IMR-90 (cell line): ENCODE data around the gene SNTG2. TPM values are rescaled to one million over a fixed set of nuclear protein-coding genes. Genes with fewer than 3 reads are reported as not detected.

Experiments used
- ATAC-seq: fragments of 200-7000 bp; cut with Tn5 transposase; 2 replicates; pipeline ENCODE4 v1.9.1; 2020; ENCODE audit warnings: low read depth, mild to moderate bottlenecking, moderate library complexity
- BruUV-seq: library from RNA; stranded (reverse); fragments of 400-500 nt; replicated peaks from 2 replicates; lab custom pipeline; 2021; lab: Mats Ljungman, UMichigan
- CTCF ChIA-PET: fragments of 300-600 bp; formaldehyde crosslinking; extraction: SDS; loops from one replicate; lab custom pipeline; 2021; ENCODE audit warnings: antibody characterized with exemption; lab: Yijun Ruan, JAX
- POLR2A ChIA-PET: fragments of 300-600 bp; sonication (Branson Sonifier 250); formaldehyde crosslinking; loops from one replicate; lab custom pipeline; 2022; ENCODE audit warnings: antibody characterized with exemption; ENCODE audit not compliant: unreplicated experiment; lab: Charles Lee
- DNase-seq: peaks from one replicate; pipeline ENCODE4 v3.0.0; 2013
- H2AFZ ChIP-seq: replicated peaks from 2 replicates; pipeline ENCODE3; 2013; ENCODE audit warnings: low read length, mild to moderate bottlenecking; ENCODE audit not compliant: poor library complexity
- H2AK5ac ChIP-seq: 2 replicates; pipeline ENCODE4 v1.6.1; 2013; ENCODE audit warnings: low read depth, low read length, inconsistent platforms
- H2AK9ac ChIP-seq: replicated peaks from 2 replicates; pipeline ENCODE3; 2013; ENCODE audit warnings: mild to moderate bottlenecking, low read depth, low read length, moderate library complexity; ENCODE audit not compliant: poor library complexity
- H2BK120ac ChIP-seq: 2 replicates; pipeline ENCODE4 v1.6.1; 2013; ENCODE audit warnings: low read depth, low read length, inconsistent platforms
- H2BK15ac ChIP-seq: 3 replicates; pipeline ENCODE4 v1.6.1; 2013; ENCODE audit warnings: low read depth, low read length, inconsistent platforms
- H2BK20ac ChIP-seq: 2 replicates; pipeline ENCODE4 v1.6.1; 2013; ENCODE audit warnings: low read depth, mild to moderate bottlenecking, inconsistent platforms, low read length, moderate library complexity
- H2BK5ac ChIP-seq: 2 replicates; pipeline ENCODE4 v1.6.1; 2013; ENCODE audit warnings: mild to moderate bottlenecking, low read depth, low read length, inconsistent platforms; ENCODE audit not compliant: poor library complexity, severe bottlenecking
- H3K14ac ChIP-seq: replicated peaks from 2 replicates; pipeline ENCODE4 v1.6.1; 2013; ENCODE audit warnings: low read depth, low read length, inconsistent platforms
- H3K18ac ChIP-seq: 2 replicates; pipeline ENCODE4 v1.6.1; 2013; ENCODE audit warnings: low read depth, low read length, control low read depth
- H3K23ac ChIP-seq: 2 replicates; pipeline ENCODE4 v1.6.1; 2013; ENCODE audit warnings: low read depth, low read length, inconsistent platforms
- H3K27ac ChIP-seq: 2 replicates; pipeline ENCODE4 v1.5.1; 2013; ENCODE audit warnings: mild to moderate bottlenecking, control low read depth, low read length; ENCODE audit not compliant: insufficient read depth
- H3K27me3 ChIP-seq: 2 replicates; pipeline ENCODE4 v1.6.1; 2013; ENCODE audit warnings: low read length; ENCODE audit not compliant: control insufficient read depth, insufficient read depth
- H3K36me3 ChIP-seq: 2 replicates; pipeline ENCODE4 v1.6.1; 2013; ENCODE audit warnings: low read length, mixed read lengths; ENCODE audit not compliant: control insufficient read depth, insufficient read depth
- H3K4ac ChIP-seq: 2 replicates; pipeline ENCODE4 v1.6.1; 2013; ENCODE audit warnings: low read depth, low read length, inconsistent platforms
- H3K4me1 ChIP-seq: 2 replicates; pipeline ENCODE4 v1.6.1; 2013; ENCODE audit warnings: low read length, mixed read lengths; ENCODE audit not compliant: control insufficient read depth, insufficient read depth
- H3K4me2 ChIP-seq: 2 replicates; pipeline ENCODE4 v1.6.1; 2013; ENCODE audit warnings: low read depth, mild to moderate bottlenecking, control low read depth, low read length, moderate library complexity
- H3K4me3 ChIP-seq: 2 replicates; pipeline ENCODE4 v1.5.1; 2013; ENCODE audit warnings: low read depth, mild to moderate bottlenecking, control low read depth, low read length, moderate library complexity; ENCODE audit not compliant: insufficient read depth
- H3K56ac ChIP-seq: 2 replicates; pipeline ENCODE4 v1.6.1; 2013; ENCODE audit warnings: low read length, inconsistent platforms; ENCODE audit not compliant: insufficient read depth; ENCODE audit errors: extremely low read depth
- H3K79me1 ChIP-seq, 2 experiments: 2 replicates each; pipeline ENCODE4 v1.6.1; 2013; ENCODE audit warnings: low read length in 2 of 2, inconsistent platforms in 1 of 2, low read depth in 1 of 2
- H3K9ac ChIP-seq: 2 replicates; pipeline ENCODE4 v1.6.1; 2013; ENCODE audit warnings: low read depth, low read length, control low read depth
- H3K9me1 ChIP-seq: 2 replicates; pipeline ENCODE4 v1.6.1; 2013; ENCODE audit warnings: low read length, inconsistent platforms; ENCODE audit not compliant: insufficient read depth
- H3K9me3 ChIP-seq: 2 replicates; pipeline ENCODE4 v1.6.1; 2013; ENCODE audit warnings: low read length; ENCODE audit not compliant: control insufficient read depth, insufficient read depth
- H4K20me1 ChIP-seq: 2 replicates; pipeline ENCODE4 v1.6.1; 2013; ENCODE audit warnings: low read length, inconsistent platforms; ENCODE audit not compliant: insufficient read depth
- H4K5ac ChIP-seq: 2 replicates; pipeline ENCODE4 v1.6.1; 2013; ENCODE audit warnings: mild to moderate bottlenecking, low read depth, low read length, control low read depth
- H4K8ac ChIP-seq, 2 experiments: 2 replicates each; pipeline ENCODE4 v1.6.1; 2013; ENCODE audit warnings: low read depth in 2 of 2, low read length in 2 of 2, control low read depth in 1 of 2, inconsistent platforms in 1 of 2
- H4K91ac ChIP-seq: 2 replicates; pipeline ENCODE4 v1.6.1; 2013; ENCODE audit warnings: low read depth, low read length, inconsistent platforms; ENCODE audit not compliant: insufficient read depth
- ELK1 ChIP-seq: fragments of 150-350 bp; IDR thresholded peaks from 2 replicates; pipeline ENCODE4 v1.6.1; 2016; ENCODE audit warnings: low read depth, mild to moderate bottlenecking, low read length, moderate library complexity, borderline replicate concordance
- FOS ChIP-seq: fragments of 150-350 bp; IDR thresholded peaks from 2 replicates; pipeline ENCODE4 v1.6.1; 2016; ENCODE audit warnings: low read depth, low read length
- MXI1 ChIP-seq: IDR thresholded peaks from 2 replicates; pipeline ENCODE4 v1.6.1; 2012; ENCODE audit warnings: low read depth, mild to moderate bottlenecking, low read length, moderate library complexity, borderline replicate concordance
- NFE2L2 ChIP-seq: fragments of 150-350 bp; IDR thresholded peaks from 2 replicates; pipeline ENCODE4 v1.6.1; 2016; ENCODE audit warnings: low read depth, mild to moderate bottlenecking, low read length
- POLR2A ChIP-seq: IDR thresholded peaks from 2 replicates; pipeline ENCODE4 v1.6.1; 2012; ENCODE audit warnings: mild to moderate bottlenecking, low read depth, low read length
- RCOR1 ChIP-seq: IDR thresholded peaks from 2 replicates; pipeline ENCODE4 v1.6.1; 2012; ENCODE audit warnings: mild to moderate bottlenecking, low read length, improper control_type of control experiment; ENCODE audit not compliant: insufficient replicate concordance
- WGBS, 2 experiments: methylation state at CpG; one replicate each; pipeline versions ENCODE4 v1.1.5 to v1.1.7; 2013; ENCODE audit warnings: missing lambda C conversion rate in 2 of 2; ENCODE audit not compliant: insufficient read length in 1 of 2; ENCODE audit errors: extremely low coverage in 2 of 2; 5-methylcytosine and 5-hydroxymethylcytosine counted together
- dilution Hi-C: fragments of 300-500 bp; cut with HindIII; formaldehyde crosslinking; loops from one replicate; pipeline ENCODE4 v1.14.3; 2018; ENCODE audit warnings: low sequenced_read_pairs; ENCODE audit not compliant: unreplicated experiment
- in situ Hi-C: fragments of 300-500 bp; cut with MboI; formaldehyde crosslinking; loops from 3 replicates; pipeline ENCODE4 v1.14.3; 2019; ENCODE audit warnings: low sequenced_read_pairs, inconsistent platforms, mixed read lengths
- intact Hi-C: fragments of 100-400 bp; cut with micrococcal nuclease; formaldehyde crosslinking; loops from 2 replicates; pipeline ENCODE4 v1.10.0; 2022
- polyA plus RNA-seq, 3 experiments: library from polyadenylated mRNA; depleted of rRNA; stranded (reverse); fragments of >200 nt; gene quantifications; 2 replicates each; pipeline ENCODE4 v1.2.3, GENCODE V29; 2012; ENCODE audit warnings: low replicate concordance in 1 of 3
- total RNA-seq: library from RNA; depleted of rRNA; stranded (reverse); fragments of >200 nt; gene quantifications from 2 replicates; pipeline ENCODE4 v1.2.3, GENCODE V29; 2012

SNTG2 gene
- total and polyA plus RNA-seq, 2 of the 4 experiments (the other 2 are of a cell fraction) = under 0.01 to 0.17 TPM

GRCh38 chr2:989781-990467, 39.3 kb downstream of the SNTG2 start:
- dilution Hi-C loops = no loop called here
- H3K9me1 ChIP-seq = no peaks in the 10 kb centered on the region
- H3K27me3 ChIP-seq = no peaks in the 10 kb centered on the region
- no peak overlapping the region for H3K4me2 ChIP-seq
- CTCF ChIA-PET = no interaction called here
- H4K91ac ChIP-seq = no peak overlapping the region
- no peak overlapping the region for H3K27ac ChIP-seq
- H3K18ac ChIP-seq = no peak overlapping the region
- H3K56ac ChIP-seq = no peak overlapping the region
- BruUV-seq = no TSS peak
- no peak overlapping the region for H2AFZ ChIP-seq
- no peaks in the 10 kb centered on the region for H4K20me1 ChIP-seq
- in situ Hi-C loops = no loop called here
- no peak overlapping the region for H2AK9ac ChIP-seq
- no peak overlapping the region for H2BK120ac ChIP-seq
- H3K36me3 ChIP-seq = no peaks in the 10 kb centered on the region
- H3K14ac ChIP-seq = no peak overlapping the region
- H2BK20ac ChIP-seq = no peak overlapping the region
- intact Hi-C loops = loop anchor here (5.0 kb wide), 1 partner anchor 377 kb away; no protein-coding TSS in a partner anchor
- H3K4me3 ChIP-seq = no peak overlapping the region
- no peak overlapping the region for H3K23ac ChIP-seq
- DNase-seq (no peak), ATAC-seq (no peak)
- no peak overlapping the region for H2AK5ac ChIP-seq
- H2BK15ac ChIP-seq = no peak overlapping the region
- no peak overlapping the region for H3K9ac ChIP-seq
- H3K79me1 ChIP-seq = no peaks in the 10 kb centered on the region
- POLR2A ChIA-PET = no interaction called here
- H4K5ac ChIP-seq = no peak overlapping the region
- no peak for TF ChIP-seq RCOR1
- no peak for TF ChIP-seq NFE2L2
- TF ChIP-seq POLR2A = no peak
- no peak for TF ChIP-seq ELK1
- no peak for TF ChIP-seq FOS
- no peak for TF ChIP-seq MXI1
- peaks cover 4% of the 10 kb centered on the region; the same call in 1 of the 2 replicates for H3K9me3 ChIP-seq
- WGBS, 2 experiments = 72% methylated on average over 3 of the region's 8 CpGs; no CpG with 5 or more reads in 1 of the 2 experiments
- H4K8ac ChIP-seq = no peak overlapping the region
- no peaks in the 10 kb centered on the region for H3K4me1 ChIP-seq
- H3K4ac ChIP-seq = no peak overlapping the region
- no peak overlapping the region for H2BK5ac ChIP-seq
